RWPE1 (cell line): ENCODE data around the gene STEAP3.

Source experiments
- CTCF ChIA-PET: fragments of 350-600 bp; sonication (Branson Sonifier 250); formaldehyde crosslinking; extraction: SDS; loops from one replicate; lab custom pipeline; 2021; lab: Yijun Ruan, JAX
- POLR2A ChIA-PET: fragments of 400-600 bp; formaldehyde crosslinking; extraction: SDS; loops from one replicate; lab custom pipeline; 2020; ENCODE audit warnings: antibody characterized with exemption; ENCODE audit not compliant: low non-redundant PET; lab: Yijun Ruan, JAX
- DNase-seq: peaks from one replicate; pipeline ENCODE4 v3.0.0; 2012; ENCODE audit warnings: low spot score
- H3K27ac ChIP-seq: fragments of 450-650 bp; 2 replicates; pipeline ENCODE4 v1.5.1; 2017
- CTCF ChIP-seq: fragments of 450-650 bp; conservative IDR thresholded peaks from 2 replicates; pipeline ENCODE4 v1.5.1; 2017; ENCODE audit warnings: low read depth, mild to moderate bottlenecking

STEAP3 gene

GRCh38 chr2:119181791-119182445 is 41.7 kb upstream of the STEAP3 start:
- ChIA-PET CTCF (no interaction called here), POLR2A (no interaction called here)
- TF ChIP-seq CTCF: no peak
- no peak overlapping the region for H3K27ac ChIP-seq
- DNase-seq: no peak

- no peak overlapping the region for H3K27ac ChIP-seq
- POLR2A ChIA-PET: no interaction called here
- TF ChIP-seq CTCF: no peak
- DNase-seq: no peak
- CTCF ChIA-PET: interaction anchor here (0.9 kb wide), 1 partner anchor 303 kb away, joined by 4 read pairs; no protein-coding TSS in a partner anchor
Measured at GRCh38 chr2:119184512-119184911, 39.1 kb upstream of the STEAP3 start.

- ChIA-PET CTCF (no interaction called here), POLR2A (no interaction called here)
- TF ChIP-seq CTCF: no peak
- no peak overlapping the region for H3K27ac ChIP-seq
- no peak for DNase-seq
Measured at GRCh38 chr2:119190321-119191111, 33.1 kb upstream of the STEAP3 start.

- TF ChIP-seq CTCF: no peak
- no peak for DNase-seq
- POLR2A ChIA-PET: no interaction called here
- CTCF ChIA-PET: no interaction called here
- no peak overlapping the region for H3K27ac ChIP-seq
Measured at GRCh38 chr2:119192893-119193292, 30.7 kb upstream of the STEAP3 start.

GRCh38 chr2:119195001-119195400 is 28.6 kb upstream of the STEAP3 start:
- TF ChIP-seq CTCF: no peak
- no peak for DNase-seq
- CTCF ChIA-PET: interaction anchor here (0.7 kb wide), 1 partner anchor 271 kb away, joined by 3 read pairs; no protein-coding TSS in a partner anchor
- POLR2A ChIA-PET: no interaction called here
- no peak overlapping the region for H3K27ac ChIP-seq

- CTCF ChIA-PET: no interaction called here
- no peak overlapping the region for H3K27ac ChIP-seq
- POLR2A ChIA-PET: no interaction called here
- DNase-seq: no peak
- TF ChIP-seq CTCF: no peak
Measured at GRCh38 chr2:119195887-119196286, 27.7 kb upstream of the STEAP3 start.
